Liver (tissue), 3 donors: ENCODE data around the gene LRRC55.

Experiments used
- ATF3 ChIP-seq: IDR thresholded peaks from 2 replicates; pipeline ENCODE4 v1.6.1; 2016; ENCODE audit warnings: antibody characterized with exemption
- CTCF ChIP-seq: fragments of 150-350 bp; IDR thresholded peaks from 2 replicates; pipeline ENCODE4 v1.5.1; 2017; ENCODE audit warnings: improper control_type of control experiment, low read depth, low read length; ENCODE audit not compliant: missing input control
- EGR1 ChIP-seq, 2 donors: IDR thresholded peaks; 2 replicates each; pipeline ENCODE4 v1.6.1; 2016 to 2018; ENCODE audit warnings: antibody characterized with exemption in 2 of 2, low read depth in 2 of 2
- FOXA1 ChIP-seq: IDR thresholded peaks from 2 replicates; pipeline ENCODE4 v1.6.1; 2016; ENCODE audit warnings: antibody characterized with exemption
- GABPA ChIP-seq, 2 donors: IDR thresholded peaks in 1 of 2; conservative IDR thresholded peaks in 1 of 2; 2 replicates each; pipeline ENCODE4 v1.6.1; 2016; ENCODE audit warnings: antibody characterized with exemption in 2 of 2, mild to moderate bottlenecking in 1 of 2, moderate library complexity in 1 of 2
- JUND ChIP-seq, 2 donors: IDR thresholded peaks; 2 replicates each; pipeline ENCODE4 v1.6.1; 2016; ENCODE audit warnings: antibody characterized with exemption in 2 of 2
- MAX ChIP-seq: IDR thresholded peaks from 2 replicates; pipeline ENCODE4 v1.6.1; 2016; ENCODE audit warnings: antibody characterized with exemption
- RAD21 ChIP-seq, 2 donors: IDR thresholded peaks; 2 replicates each; pipeline ENCODE4 v1.6.1; 2016; ENCODE audit warnings: antibody characterized with exemption in 2 of 2, mild to moderate bottlenecking in 2 of 2
- REST ChIP-seq: IDR thresholded peaks from 2 replicates; pipeline ENCODE4 v1.6.1; 2016; ENCODE audit warnings: antibody characterized with exemption, mild to moderate bottlenecking
- RXRA ChIP-seq, 2 donors: IDR thresholded peaks; 2 replicates each; pipeline ENCODE4 v1.6.1; 2017 to 2018; ENCODE audit warnings: antibody characterized with exemption in 2 of 2, mild to moderate bottlenecking in 1 of 2
- SP1 ChIP-seq: IDR thresholded peaks from 2 replicates; pipeline ENCODE4 v1.6.1; 2018; ENCODE audit warnings: antibody characterized with exemption, mild to moderate bottlenecking
- TAF1 ChIP-seq: conservative IDR thresholded peaks from 2 replicates; pipeline ENCODE4 v1.6.1; 2016; ENCODE audit warnings: antibody characterized with exemption, mild to moderate bottlenecking
- ZBTB33 ChIP-seq: IDR thresholded peaks from 2 replicates; pipeline ENCODE4 v1.6.1; 2016; ENCODE audit warnings: antibody characterized with exemption
- donor health status: healthy.
- donor health status: healthy.

GRCh38 chr11:57230316-57230715 lies 48.6 kb downstream of the LRRC55 start:
- no peak for TF ChIP-seq CTCF
- TF ChIP-seq ZBTB33, result no peak
- TF ChIP-seq TAF1, result no peak
- no peak for TF ChIP-seq RAD21 (IDR thresholded peaks at IDR 0.05)
- no peak for TF ChIP-seq MAX
- TF ChIP-seq JUND (IDR thresholded peaks at IDR 0.05), result no peak
- no peak for TF ChIP-seq REST
- TF ChIP-seq SP1, result no peak
- TF ChIP-seq GABPA (IDR thresholded peaks at IDR 0.05 in 1 of 2, conservative IDR thresholded peaks at IDR 0.05 in 1 of 2), result no peak
- no peak for TF ChIP-seq FOXA1
- no peak for TF ChIP-seq RXRA (IDR thresholded peaks at IDR 0.05)
- TF ChIP-seq ATF3, result no peak
- TF ChIP-seq EGR1 (IDR thresholded peaks at IDR 0.05; ENCODE audit: low read depth in 2 of 2), result no peak
